Right atrium auricular region (tissue), 2 donors: ENCODE data around the gene PRRC2A. TPM values are rescaled to one million over a fixed set of nuclear protein-coding genes. Genes with fewer than 3 reads are reported as not detected.
A peak's percentile ranks its signal among the peaks of the same experiment; 100 is the strongest.

ENCODE experiments used
- DNase-seq: peaks from one replicate; pipeline ENCODE4 v3.0.0-alpha.2; 2019; ENCODE audit warnings: low spot score
- H3K27ac ChIP-seq, 2 donors: fragments of 200-600 bp; sonication (generic); 1 replicate in 1 of 2; 2 replicates in 1 of 2; pipeline ENCODE4 v1.5.1; 2016 to 2019
- H3K27me3 ChIP-seq, 2 donors: fragments of 200-600 bp; sonication (generic); one replicate each; pipeline versions ENCODE4 v1.5.1 to v1.6.0; 2017 to 2019
- H3K36me3 ChIP-seq: fragments of 200-600 bp; sonication (generic); one replicate; pipeline ENCODE4 v1.5.1; 2016
- H3K4me1 ChIP-seq, 2 donors: fragments of 200-600 bp; sonication (generic); one replicate each; pipeline versions ENCODE4 v1.5.1 to v1.6.0; 2017 to 2019
- H3K4me3 ChIP-seq, 2 donors: fragments of 200-600 bp; sonication (generic); 1 replicate in 1 of 2; 2 replicates in 1 of 2; pipeline ENCODE4 v1.5.1; 2017 to 2019; ENCODE audit warnings: mild to moderate bottlenecking in 1 of 2, moderate library complexity in 1 of 2
- H3K9me3 ChIP-seq, 2 donors: fragments of 200-600 bp; sonication (generic); one replicate each; pipeline ENCODE4 v1.5.1; 2019
- total RNA-seq, 2 donors: library from RNA; depleted of rRNA; stranded (reverse); fragments of >200 nt; gene quantifications; one replicate each; pipeline ENCODE4 v1.1.0, GENCODE V29; 2016
- TF ChIP-seq, protein P1 (sequence below), 2 donors: fragments of 200-600 bp; sonication (generic); IDR thresholded peaks; one replicate each; pipeline ENCODE4 v1.5.1; 2019; ENCODE audit warnings: antibody characterized with exemption in 2 of 2

The PRRC2A gene
- total RNA-seq, 2 donors from 2014 or later = 61.0 to 96.7 TPM

DNA sequence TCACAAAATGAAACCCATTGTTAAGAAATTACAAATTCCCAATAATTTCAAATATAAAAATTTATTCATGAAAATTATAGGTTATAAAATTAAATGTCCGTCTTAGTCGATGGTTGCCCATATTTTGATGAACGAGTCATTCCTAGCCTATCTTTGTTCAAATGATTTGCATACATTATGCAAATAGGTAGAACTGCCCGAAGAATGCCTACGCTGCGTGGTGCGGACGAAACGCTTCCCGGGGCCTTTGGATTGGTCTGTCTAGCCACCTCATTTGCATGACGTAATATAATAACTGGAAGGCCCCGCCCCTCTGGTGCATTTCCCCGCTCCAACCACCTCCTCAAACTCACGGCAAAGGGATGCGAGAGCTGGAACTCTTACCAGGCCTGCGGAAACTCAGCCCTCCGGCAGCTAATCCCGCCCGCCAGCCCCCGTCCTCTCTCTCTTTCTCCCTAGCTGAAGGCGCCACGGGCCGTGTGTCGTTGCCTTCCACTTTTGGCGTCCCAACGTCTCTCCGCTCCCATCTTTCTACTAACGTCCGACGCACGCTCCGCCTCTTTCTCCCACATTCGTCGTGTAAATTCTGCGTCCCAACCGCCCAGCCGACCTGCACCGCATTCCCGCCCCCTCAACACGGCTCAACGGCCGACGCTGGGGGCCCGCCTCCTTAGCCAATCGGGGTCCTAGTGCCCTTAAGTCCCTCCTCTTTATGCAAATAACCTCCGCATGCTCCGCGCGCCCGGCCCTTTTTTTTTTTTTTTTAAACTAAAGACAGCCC lies 520 bp upstream of the PRRC2A start:
- Histone ChIP-seq H3K4me3 (peak overlapping the region; percentile 63 to 81), H3K4me1 (peaks cover 0 to 18% of the 10 kb centered on the region in 2 donors), H3K36me3 (peaks cover 18% of the 10 kb centered on the region), H3K27ac (peak overlapping the region; percentile 93 to 99), H3K27me3 (no peaks in the 10 kb centered on the region), H3K9me3 (no peaks in the 10 kb centered on the region)
- peak; percentile 98 for DNase-seq
- TF ChIP-seq, protein P1, sequence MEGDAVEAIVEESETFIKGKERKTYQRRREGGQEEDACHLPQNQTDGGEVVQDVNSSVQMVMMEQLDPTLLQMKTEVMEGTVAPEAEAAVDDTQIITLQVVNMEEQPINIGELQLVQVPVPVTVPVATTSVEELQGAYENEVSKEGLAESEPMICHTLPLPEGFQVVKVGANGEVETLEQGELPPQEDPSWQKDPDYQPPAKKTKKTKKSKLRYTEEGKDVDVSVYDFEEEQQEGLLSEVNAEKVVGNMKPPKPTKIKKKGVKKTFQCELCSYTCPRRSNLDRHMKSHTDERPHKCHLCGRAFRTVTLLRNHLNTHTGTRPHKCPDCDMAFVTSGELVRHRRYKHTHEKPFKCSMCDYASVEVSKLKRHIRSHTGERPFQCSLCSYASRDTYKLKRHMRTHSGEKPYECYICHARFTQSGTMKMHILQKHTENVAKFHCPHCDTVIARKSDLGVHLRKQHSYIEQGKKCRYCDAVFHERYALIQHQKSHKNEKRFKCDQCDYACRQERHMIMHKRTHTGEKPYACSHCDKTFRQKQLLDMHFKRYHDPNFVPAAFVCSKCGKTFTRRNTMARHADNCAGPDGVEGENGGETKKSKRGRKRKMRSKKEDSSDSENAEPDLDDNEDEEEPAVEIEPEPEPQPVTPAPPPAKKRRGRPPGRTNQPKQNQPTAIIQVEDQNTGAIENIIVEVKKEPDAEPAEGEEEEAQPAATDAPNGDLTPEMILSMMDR (IDR thresholded peaks at IDR 0.05) = no peak

DNA sequence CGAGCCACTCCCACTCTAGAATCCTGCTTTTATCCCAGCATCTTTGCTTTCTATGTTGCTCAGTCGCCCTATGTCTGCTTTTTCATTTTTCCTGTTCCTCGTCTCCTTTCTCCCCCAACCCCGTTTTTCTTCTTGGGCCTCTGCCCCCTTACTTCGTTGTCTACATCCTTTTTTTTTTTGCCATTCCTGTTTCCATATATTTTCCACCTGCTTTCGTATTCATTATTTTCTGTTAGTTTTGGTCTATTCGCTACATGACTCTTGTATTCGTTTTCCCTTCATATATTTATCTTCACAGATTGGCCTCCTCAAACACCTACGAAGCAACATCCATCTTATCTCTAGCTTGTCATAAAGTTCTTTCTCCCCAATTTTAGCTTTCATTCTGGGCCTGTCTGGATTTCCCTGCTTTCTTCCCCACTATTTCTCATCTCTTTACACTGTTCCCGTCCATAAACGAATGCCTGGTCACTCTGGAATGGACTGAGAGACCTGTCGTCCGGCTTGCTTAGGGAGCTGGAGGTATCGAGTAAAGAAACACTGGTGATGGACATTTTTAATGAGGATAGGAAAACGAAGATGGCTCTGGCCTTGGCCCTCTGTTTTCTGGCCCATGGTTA lies 915 bp downstream of the PRRC2A start:
- peak overlapping the region; percentile 93 to 99 for H3K27ac ChIP-seq
- TF ChIP-seq, protein P1 (IDR thresholded peaks at IDR 0.05) = no peak
- H3K36me3 ChIP-seq = peaks cover 32% of the 10 kb centered on the region
- H3K4me1 ChIP-seq = peaks cover 0 to 18% of the 10 kb centered on the region in 2 donors
- H3K9me3 ChIP-seq = no peaks in the 10 kb centered on the region
- peak overlapping the region; percentile 63 to 81 for H3K4me3 ChIP-seq
- H3K27me3 ChIP-seq = no peaks in the 10 kb centered on the region
- no peak for DNase-seq

DNA sequence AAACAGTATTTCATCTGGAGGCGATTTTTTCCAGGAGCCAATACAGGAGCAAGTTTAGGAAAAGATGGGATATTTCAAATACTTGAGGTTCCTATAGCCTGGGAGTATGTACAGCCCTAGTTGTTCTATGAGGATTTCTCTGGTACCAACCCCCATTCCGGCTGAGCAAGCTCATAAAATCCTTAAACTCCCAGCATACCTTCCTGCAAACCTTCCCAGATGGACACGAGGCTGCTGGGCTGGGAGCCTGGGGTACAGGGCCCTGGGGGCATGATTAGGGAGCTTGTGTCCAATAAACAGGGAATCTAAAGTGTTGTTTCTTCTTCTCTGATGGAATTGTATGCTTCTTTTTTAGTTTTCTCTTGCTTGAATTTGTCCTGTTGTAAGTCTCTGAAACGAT lies 1.5 kb downstream of the PRRC2A start:
- Histone ChIP-seq H3K9me3 (no peaks in the 10 kb centered on the region), H3K4me1 (peaks cover 0 to 18% of the 10 kb centered on the region in 2 donors), H3K27ac (peak overlapping the region; percentile 93 to 99), H3K4me3 (peak overlapping the region in 1 of 2 donors; percentile 81), H3K27me3 (no peaks in the 10 kb centered on the region), H3K36me3 (peaks cover 38% of the 10 kb centered on the region)
- TF ChIP-seq, protein P1 (IDR thresholded peaks at IDR 0.05) = no peak
- DNase-seq = no peak

DNA sequence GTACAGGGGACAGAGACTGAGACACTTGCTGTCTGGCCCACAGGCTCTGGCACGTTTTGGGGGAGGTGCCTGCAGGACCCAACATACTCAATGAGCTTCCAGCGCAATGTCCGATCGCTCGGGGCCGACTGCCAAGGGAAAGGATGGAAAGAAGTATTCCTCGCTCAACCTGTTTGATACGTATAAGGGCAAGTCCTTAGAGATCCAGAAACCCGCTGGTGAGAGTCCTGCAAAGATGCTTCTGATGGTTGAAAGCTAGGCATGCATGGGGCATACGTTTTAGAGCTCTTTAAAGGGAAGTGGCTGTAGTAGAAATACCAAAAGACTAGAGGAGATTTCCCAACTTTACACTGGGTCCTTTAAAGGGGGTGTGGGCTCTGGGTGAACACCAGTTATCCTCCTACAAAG lies 2.2 kb downstream of the PRRC2A start:
- no peak overlapping the region for H3K4me3 ChIP-seq

DNA sequence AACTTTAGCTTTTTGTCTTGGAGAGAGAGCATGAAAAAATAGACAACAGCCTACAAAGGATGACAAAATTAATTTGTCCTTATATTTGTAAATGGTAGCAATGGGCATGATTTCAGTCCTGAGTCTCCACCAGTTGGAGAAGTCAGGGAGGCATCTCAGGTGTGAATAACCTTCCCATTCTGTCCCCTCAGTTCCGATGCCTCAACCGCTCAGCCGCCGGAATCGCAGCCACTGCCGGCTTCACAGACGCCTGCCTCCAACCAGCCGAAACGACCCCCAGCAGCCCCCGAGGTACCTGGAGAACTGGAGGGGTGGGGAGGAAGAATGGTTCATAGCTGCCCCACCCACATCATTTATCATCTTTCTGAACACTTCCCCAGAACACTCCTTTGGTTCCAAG lies 3.6 kb downstream of the PRRC2A start:
- no peaks in the 10 kb centered on the region for H3K27me3 ChIP-seq
- H3K4me1 ChIP-seq = peaks cover 0 to 18% of the 10 kb centered on the region in 2 donors
- H3K4me3 ChIP-seq = no peak overlapping the region
- peaks cover 59% of the 10 kb centered on the region for H3K36me3 ChIP-seq
- no peaks in the 10 kb centered on the region for H3K9me3 ChIP-seq
- TF ChIP-seq, protein P1 (IDR thresholded peaks at IDR 0.05) = no peak
- no peak overlapping the region for H3K27ac ChIP-seq
- no peak for DNase-seq

More for the DNA sequence above, 2.2 kb downstream of the PRRC2A start:
- Histone ChIP-seq H3K4me1 (peaks cover 0 to 18% of the 10 kb centered on the region in 2 donors), H3K27me3 (no peaks in the 10 kb centered on the region), H3K9me3 (no peaks in the 10 kb centered on the region), H3K36me3 (peaks cover 45% of the 10 kb centered on the region), H3K27ac (no peak overlapping the region)
- DNase-seq = no peak
- TF ChIP-seq, protein P1 (IDR thresholded peaks at IDR 0.05) = no peak
